HepG2 (cell line): ENCODE measurements around the gene CEBPE. TPM values are rescaled to one million over a fixed set of nuclear protein-coding genes. Genes with fewer than 3 reads are reported as not detected.

Source experiments
- ATAC-seq: fragments of 200-7000 bp; cut with Tn5 transposase; 3 replicates; pipeline ENCODE4 v1.9.1; 2020; ENCODE audit warnings: mild to moderate bottlenecking, moderate library complexity
- BruUV-seq: library from RNA; stranded (reverse); fragments of 400-500 nt; replicated peaks from 2 replicates; lab custom pipeline; 2021; lab: Mats Ljungman, UMichigan
- CTCF ChIA-PET: fragments of 300-600 bp; formaldehyde crosslinking; extraction: SDS; loops from one replicate; lab custom pipeline; 2021; ENCODE audit warnings: low total read pairs, inconsistent platforms, low intra/inter-chr PET ratio; lab: Yijun Ruan, JAX
- POLR2A ChIA-PET: fragments of 350-600 bp; sonication (Branson Sonifier 250); formaldehyde crosslinking; loops from one replicate; lab custom pipeline; 2020; ENCODE audit warnings: antibody characterized with exemption, inconsistent platforms; lab: Yijun Ruan, JAX
- DNase-seq: peaks from one replicate; pipeline ENCODE4 v3.0.0-alpha.2; 2015; ENCODE audit warnings: low spot score
- FAIRE-seq: peaks from 3 replicates; lab custom pipeline; 2011; peaks lifted over from hg19 to GRCh38; lab: Jason Lieb, UNC
- H2AFZ ChIP-seq: one replicate; pipeline ENCODE4 v1.6.1; 2011; ENCODE audit warnings: low read length, inconsistent platforms
- H3K27ac ChIP-seq: fragments of 300-600 bp; 3 replicates; pipeline ENCODE4 v1.8.0; 2011; ENCODE audit warnings: mixed run types, mild to moderate bottlenecking, mixed read lengths, low read length, inconsistent platforms; ENCODE audit not compliant: insufficient read depth; ENCODE audit errors: extremely low read length
- H3K27me3 ChIP-seq, 2 experiments: fragments of 200-600 bp in 1 of 2; 2 replicates in 1 of 2; 3 replicates in 1 of 2; pipeline versions ENCODE4 v1.6.0 to v1.8.0; 2011; ENCODE audit warnings: low read length in 2 of 2, mild to moderate bottlenecking in 2 of 2, moderate library complexity in 2 of 2, inconsistent platforms in 1 of 2; ENCODE audit not compliant: insufficient read depth in 2 of 2, control insufficient read depth in 1 of 2
- H3K36me3 ChIP-seq, 2 experiments: fragments of 200-600 bp in 1 of 2; replicated peaks in 1 of 2; 2 replicates in 1 of 2; 3 replicates in 1 of 2; pipeline versions ENCODE4 v1.5.1 to v1.8.0; 2011; ENCODE audit warnings: low read length in 2 of 2, inconsistent platforms in 1 of 2; ENCODE audit not compliant: insufficient read depth in 2 of 2, control insufficient read depth in 1 of 2
- H3K4me1 ChIP-seq: 2 replicates; pipeline ENCODE4 v1.5.1; 2012; ENCODE audit warnings: low read length, inconsistent platforms; ENCODE audit not compliant: insufficient read depth
- H3K4me2 ChIP-seq: 2 replicates; pipeline ENCODE4 v1.6.0; 2011; ENCODE audit warnings: low read depth, low read length, inconsistent platforms
- H3K4me3 ChIP-seq, 3 experiments: fragments of 200-600 bp in 1 of 3; sonication (generic), shearing (Covaris generic) in 1 of 3; replicated peaks in 1 of 3; 2 replicates each; pipeline ENCODE4 v1.5.1; 2011 to 2016; ENCODE audit warnings: low read length in 3 of 3, inconsistent platforms in 2 of 3, low read depth in 2 of 3, mild to moderate bottlenecking in 2 of 3, control low read depth in 1 of 3, mixed read lengths in 1 of 3; ENCODE audit not compliant: insufficient read depth in 1 of 3
- H3K79me2 ChIP-seq: one replicate; pipeline ENCODE4 v1.6.1; 2011; ENCODE audit warnings: low read length, inconsistent platforms; ENCODE audit not compliant: insufficient read depth
- H3K9ac ChIP-seq: 2 replicates; pipeline ENCODE4 v1.6.0; 2011; ENCODE audit warnings: mild to moderate bottlenecking, low read depth, low read length, inconsistent platforms; ENCODE audit not compliant: insufficient read depth
- H3K9me3 ChIP-seq: 2 replicates; pipeline ENCODE4 v1.5.1; 2012; ENCODE audit warnings: mild to moderate bottlenecking, low read length
- H4K20me1 ChIP-seq: 2 replicates; pipeline ENCODE4 v1.6.0; 2011; ENCODE audit warnings: inconsistent platforms, mild to moderate bottlenecking, low read length, moderate library complexity; ENCODE audit not compliant: insufficient read depth
- GPN1 ChIP-seq: sonication (generic); formaldehyde crosslinking; IDR thresholded peaks from 2 replicates; pipeline ENCODE4 v1.5.1; 2020; ENCODE audit warnings: missing genetic modification reagents, borderline replicate concordance
- HES4 ChIP-seq: sonication (generic); formaldehyde crosslinking; IDR thresholded peaks from 2 replicates; pipeline ENCODE4 v1.9.0; 2021; ENCODE audit warnings: mild to moderate bottlenecking, missing genetic modification reagents, borderline replicate concordance
- JDP2 ChIP-seq: sonication (generic); formaldehyde crosslinking; IDR thresholded peaks from 2 replicates; pipeline ENCODE4 v1.8.1; 2022; ENCODE audit warnings: missing genetic modification reagents, borderline replicate concordance
- MLLT10 ChIP-seq: sonication (generic); formaldehyde crosslinking; IDR thresholded peaks from 2 replicates; pipeline ENCODE4 v1.4.0; 2020; ENCODE audit warnings: missing genetic modification reagents
- MZF1 ChIP-seq: sonication (generic); formaldehyde crosslinking; IDR thresholded peaks from 2 replicates; pipeline ENCODE4 v1.8.1; 2023; ENCODE audit warnings: mild to moderate bottlenecking, missing genetic modification reagents, borderline replicate concordance
- SUZ12 ChIP-seq: fragments of 150-350 bp; IDR thresholded peaks from 2 replicates; pipeline ENCODE4 v1.6.1; 2014; ENCODE audit warnings: low read depth, low read length
- U2AF2 ChIP-seq: fragments of 200-400 bp; formaldehyde crosslinking; IDR thresholded peaks from 2 replicates; pipeline ENCODE4 v1.6.1; 2017; ENCODE audit warnings: low read depth, mild to moderate bottlenecking, low read length
- ZNF180 ChIP-seq: sonication (generic); formaldehyde crosslinking; IDR thresholded peaks from 2 replicates; pipeline ENCODE4 v1.4.0; 2020; ENCODE audit warnings: low read depth, missing genetic modification reagents, borderline replicate concordance
- ZNF331 ChIP-seq: sonication (generic); formaldehyde crosslinking; IDR thresholded peaks from 2 replicates; pipeline ENCODE4 v1.4.0; 2020; ENCODE audit warnings: missing genetic modification reagents
- ZNF577 ChIP-seq: sonication (generic); formaldehyde crosslinking; IDR thresholded peaks from 2 replicates; pipeline ENCODE4 v1.4.0; 2020; ENCODE audit warnings: mild to moderate bottlenecking, low read depth, missing genetic modification reagents, borderline replicate concordance
- ZNF790 ChIP-seq: sonication (generic); formaldehyde crosslinking; IDR thresholded peaks from 2 replicates; pipeline ENCODE4 v1.8.0; 2022; ENCODE audit warnings: missing genetic modification reagents, mild to moderate bottlenecking, borderline replicate concordance
- WGBS: methylation state at CpG from one replicate; pipeline ENCODE4 v1.1.6; 2017; ENCODE audit warnings: low lambda C conversion rate; 5-methylcytosine and 5-hydroxymethylcytosine counted together
- in situ Hi-C: cut with HindIII; loops from 2 replicates; pipeline ENCODE4 v1.10.0; 2017; ENCODE audit warnings: low pct_unique_long_range_greater_than_20kb; ENCODE audit not compliant: extremely low pct_ligation_motif_present
- intact Hi-C: fragments of 100-400 bp; cut with micrococcal nuclease; formaldehyde crosslinking; loops from one replicate; pipeline ENCODE4 v1.10.0; 2022; ENCODE audit not compliant: unreplicated experiment
- polyA plus RNA-seq, 8 experiments: library from polyadenylated mRNA; depleted of rRNA in 3 of 8; stranded (reverse) in 7 of 8; unstranded in 1 of 8; fragments of >200 nt; fragmentation: Illumina TruSeq in 4 of 8; extraction: Trizol in 4 of 8; gene quantifications; 2 replicates each; pipeline versions ENCODE4 v1.2.1 to v1.2.3, GENCODE V29; 2011 to 2016; ENCODE audit warnings: low read depth in 4 of 8, missing spikeins in 1 of 8, mixed read lengths in 1 of 8; ENCODE audit not compliant: insufficient read depth in 1 of 8
- total RNA-seq, 5 experiments: library from RNA; depleted of rRNA; stranded (reverse); fragments of >200 nt; fragmentation: Illumina TruSeq; extraction: Trizol; gene quantifications; 2 replicates each; pipeline ENCODE4 v1.2.3, GENCODE V29; 2016; ENCODE audit warnings: low read depth in 1 of 5
- TF ChIP-seq, protein P1 (sequence below): sonication (generic); formaldehyde crosslinking; IDR thresholded peaks from 2 replicates; pipeline ENCODE4 v1.4.0; 2020; ENCODE audit warnings: missing genetic modification reagents
- TF ChIP-seq, protein P2 (sequence below): sonication (generic); formaldehyde crosslinking; IDR thresholded peaks from 2 replicates; pipeline ENCODE4 v1.4.0; 2020; ENCODE audit warnings: low read depth, missing genetic modification reagents
- TF ChIP-seq, protein P3 (sequence below): sonication (generic); formaldehyde crosslinking; conservative IDR thresholded peaks from 2 replicates; pipeline ENCODE4 v1.4.0; 2020; ENCODE audit warnings: missing genetic modification reagents

Gene CEBPE
- total and polyA plus RNA-seq, 2 of the 13 experiments (the other 11 are each of a cell fraction or from before 2014, with no cell fraction given) = 0.09 to 0.11 TPM

DNA sequence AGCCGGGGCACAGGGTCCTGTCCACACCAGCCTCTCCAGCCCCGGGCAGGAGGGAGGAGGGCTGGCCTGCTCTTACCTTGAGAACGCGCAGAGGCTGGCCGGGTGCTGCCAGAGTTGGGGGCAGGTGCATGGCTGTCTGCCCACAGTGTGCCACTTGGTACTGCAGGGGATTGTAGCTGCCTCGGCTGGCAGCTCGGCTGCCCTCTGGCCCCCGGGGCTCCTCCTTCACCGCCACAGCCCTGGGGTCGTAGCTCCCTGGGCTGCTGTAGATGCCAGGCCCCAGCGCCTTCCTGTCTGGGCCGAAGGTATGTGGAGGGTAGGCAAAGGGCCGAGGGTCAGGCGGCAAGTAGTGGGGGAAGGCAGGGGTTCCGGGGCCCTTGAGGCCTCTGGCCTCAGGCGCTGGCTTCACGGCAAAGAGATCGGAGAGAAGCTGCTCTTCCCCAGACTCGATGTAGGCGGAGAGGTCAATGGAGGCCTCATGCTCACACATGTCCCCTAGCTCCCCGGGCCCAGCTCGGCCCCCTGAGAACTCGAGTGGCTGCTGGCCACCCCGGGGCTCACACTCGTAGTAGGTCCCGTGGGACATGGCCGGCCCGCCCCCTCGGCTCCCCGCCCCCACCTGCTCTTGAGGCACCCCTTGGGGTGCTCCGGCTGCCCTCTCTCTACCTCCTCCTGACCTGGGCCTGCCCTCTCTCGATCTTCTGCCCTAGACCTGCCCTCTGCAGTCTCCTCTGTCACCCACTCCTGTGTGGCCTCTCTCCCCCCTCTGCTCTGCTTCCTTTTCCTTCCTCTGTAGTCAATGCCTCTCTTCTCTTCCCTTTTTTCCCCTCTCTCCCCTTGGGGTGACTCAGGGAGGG, at the start of gene CEBPE (continued):
- TF ChIP-seq ZNF180 (CRISPR knock-in tag) (peak; percentile 43; the same call in 1 of the 2 replicates), ZNF790 (CRISPR knock-in tag) (no peak), U2AF2 (no peak), MZF1 (no peak), HES4 (CRISPR knock-in tag) (0 out of 2 replicates have a peak, but pooled peaks have one; percentile 41), MLLT10 (CRISPR knock-in tag) (no peak), GPN1 (CRISPR knock-in tag) (no peak)

DNA sequence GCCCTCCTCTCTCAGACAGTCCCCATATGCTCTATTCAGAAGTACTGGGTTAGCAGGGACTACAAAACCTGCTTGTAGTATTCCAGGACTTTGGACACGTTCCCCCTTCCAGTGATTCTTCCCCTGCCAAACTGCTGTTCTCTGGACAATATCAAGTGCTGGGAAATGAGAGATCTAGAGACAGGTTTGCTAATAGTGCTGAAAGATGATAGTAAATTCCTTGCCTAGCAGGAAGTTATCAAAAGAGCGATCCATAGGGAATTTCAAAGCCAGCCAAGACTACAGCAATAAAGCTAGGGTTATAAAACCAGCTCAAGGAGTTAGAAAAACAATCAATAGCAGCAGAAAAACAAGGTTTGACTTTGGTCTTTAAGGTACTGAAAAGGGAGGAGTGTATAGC, 49.2 kb upstream of the CEBPE start:
- H3K9me3 ChIP-seq = no peaks in the 10 kb centered on the region
- ATAC-seq = no peak
- WGBS = 23% methylated on average over 2 of the region's 2 CpGs
- H4K20me1 ChIP-seq = no peaks in the 10 kb centered on the region
- peaks cover 6 to 47% of the 10 kb centered on the region in 2 experiments; a peak in 4 of 5 replicates for H3K27me3 ChIP-seq
- H3K79me2 ChIP-seq = no peaks in the 10 kb centered on the region
- peaks cover 9% of the 10 kb centered on the region for H3K4me1 ChIP-seq
- no peak overlapping the region for H3K9ac ChIP-seq
- ChIA-PET CTCF (no interaction called here), POLR2A (no interaction called here)
- no peak for DNase-seq
- H3K4me3 ChIP-seq = no peak overlapping the region
- H3K4me2 ChIP-seq = no peak overlapping the region
- no peak overlapping the region for H3K27ac ChIP-seq
- in situ Hi-C loops = no loop called here
- no peak overlapping the region for H2AFZ ChIP-seq
- no TSS peak for BruUV-seq
- intact Hi-C loops = no loop called here
- no peaks in the 10 kb centered on the region for H3K36me3 ChIP-seq
- FAIRE-seq = no peak
- TF ChIP-seq JDP2 (no peak), SUZ12 (no peak), ZNF577 (CRISPR knock-in tag) (no peak), ZNF331 (CRISPR knock-in tag) (no peak)
- TF ChIP-seq, protein P1, sequence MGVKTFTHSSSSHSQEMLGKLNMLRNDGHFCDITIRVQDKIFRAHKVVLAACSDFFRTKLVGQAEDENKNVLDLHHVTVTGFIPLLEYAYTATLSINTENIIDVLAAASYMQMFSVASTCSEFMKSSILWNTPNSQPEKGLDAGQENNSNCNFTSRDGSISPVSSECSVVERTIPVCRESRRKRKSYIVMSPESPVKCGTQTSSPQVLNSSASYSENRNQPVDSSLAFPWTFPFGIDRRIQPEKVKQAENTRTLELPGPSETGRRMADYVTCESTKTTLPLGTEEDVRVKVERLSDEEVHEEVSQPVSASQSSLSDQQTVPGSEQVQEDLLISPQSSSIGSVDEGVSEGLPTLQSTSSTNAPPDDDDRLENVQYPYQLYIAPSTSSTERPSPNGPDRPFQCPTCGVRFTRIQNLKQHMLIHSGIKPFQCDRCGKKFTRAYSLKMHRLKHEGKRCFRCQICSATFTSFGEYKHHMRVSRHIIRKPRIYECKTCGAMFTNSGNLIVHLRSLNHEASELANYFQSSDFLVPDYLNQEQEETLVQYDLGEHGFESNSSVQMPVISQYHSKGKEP = no peak
- TF ChIP-seq, protein P2, sequence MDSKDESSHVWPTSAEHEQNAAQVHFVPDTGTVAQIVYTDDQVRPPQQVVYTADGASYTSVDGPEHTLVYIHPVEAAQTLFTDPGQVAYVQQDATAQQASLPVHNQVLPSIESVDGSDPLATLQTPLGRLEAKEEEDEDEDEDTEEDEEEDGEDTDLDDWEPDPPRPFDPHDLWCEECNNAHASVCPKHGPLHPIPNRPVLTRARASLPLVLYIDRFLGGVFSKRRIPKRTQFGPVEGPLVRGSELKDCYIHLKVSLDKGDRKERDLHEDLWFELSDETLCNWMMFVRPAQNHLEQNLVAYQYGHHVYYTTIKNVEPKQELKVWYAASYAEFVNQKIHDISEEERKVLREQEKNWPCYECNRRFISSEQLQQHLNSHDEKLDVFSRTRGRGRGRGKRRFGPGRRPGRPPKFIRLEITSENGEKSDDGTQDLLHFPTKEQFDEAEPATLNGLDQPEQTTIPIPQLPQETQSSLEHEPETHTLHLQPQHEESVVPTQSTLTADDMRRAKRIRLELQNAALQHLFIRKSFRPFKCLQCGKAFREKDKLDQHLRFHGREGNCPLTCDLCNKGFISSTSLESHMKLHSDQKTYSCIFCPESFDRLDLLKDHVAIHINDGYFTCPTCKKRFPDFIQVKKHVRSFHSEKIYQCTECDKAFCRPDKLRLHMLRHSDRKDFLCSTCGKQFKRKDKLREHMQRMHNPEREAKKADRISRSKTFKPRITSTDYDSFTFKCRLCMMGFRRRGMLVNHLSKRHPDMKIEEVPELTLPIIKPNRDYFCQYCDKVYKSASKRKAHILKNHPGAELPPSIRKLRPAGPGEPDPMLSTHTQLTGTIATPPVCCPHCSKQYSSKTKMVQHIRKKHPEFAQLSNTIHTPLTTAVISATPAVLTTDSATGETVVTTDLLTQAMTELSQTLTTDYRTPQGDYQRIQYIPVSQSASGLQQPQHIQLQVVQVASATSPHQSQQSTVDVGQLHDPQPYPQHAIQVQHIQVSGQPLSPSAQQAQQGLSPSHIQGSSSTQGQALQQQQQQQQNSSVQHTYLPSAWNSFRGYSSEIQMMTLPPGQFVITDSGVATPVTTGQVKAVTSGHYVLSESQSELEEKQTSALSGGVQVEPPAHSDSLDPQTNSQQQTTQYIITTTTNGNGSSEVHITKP (CRISPR knock-in tag) = no peak
- TF ChIP-seq, protein P3, sequence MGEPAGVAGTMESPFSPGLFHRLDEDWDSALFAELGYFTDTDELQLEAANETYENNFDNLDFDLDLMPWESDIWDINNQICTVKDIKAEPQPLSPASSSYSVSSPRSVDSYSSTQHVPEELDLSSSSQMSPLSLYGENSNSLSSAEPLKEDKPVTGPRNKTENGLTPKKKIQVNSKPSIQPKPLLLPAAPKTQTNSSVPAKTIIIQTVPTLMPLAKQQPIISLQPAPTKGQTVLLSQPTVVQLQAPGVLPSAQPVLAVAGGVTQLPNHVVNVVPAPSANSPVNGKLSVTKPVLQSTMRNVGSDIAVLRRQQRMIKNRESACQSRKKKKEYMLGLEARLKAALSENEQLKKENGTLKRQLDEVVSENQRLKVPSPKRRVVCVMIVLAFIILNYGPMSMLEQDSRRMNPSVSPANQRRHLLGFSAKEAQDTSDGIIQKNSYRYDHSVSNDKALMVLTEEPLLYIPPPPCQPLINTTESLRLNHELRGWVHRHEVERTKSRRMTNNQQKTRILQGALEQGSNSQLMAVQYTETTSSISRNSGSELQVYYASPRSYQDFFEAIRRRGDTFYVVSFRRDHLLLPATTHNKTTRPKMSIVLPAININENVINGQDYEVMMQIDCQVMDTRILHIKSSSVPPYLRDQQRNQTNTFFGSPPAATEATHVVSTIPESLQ (CRISPR knock-in tag) = no peak
